A549 treated with Mapracorat at 1 μM for 4 hours (cell line): ENCODE measurements around the gene YWHAB. TPM values are rescaled to one million over a fixed set of nuclear protein-coding genes. Genes with fewer than 3 reads are reported as not detected.

ENCODE experiments used
- total RNA-seq: library from RNA; stranded (reverse); fragments of 200-300 nt; extraction: Qiagen RNA extraction; gene quantifications from 5 replicates; pipeline ENCODE4 v1.2.3, GENCODE V29; 2022

Gene YWHAB
- 187 to 204 TPM (median 194 TPM) in 5 replicates for total RNA-seq

GRCh38 chr20:44885392-44886265 is at the start of gene YWHAB:
Gene YWHAB (plus strand): TSS chr20:44885705. CDS start chr20:44901534, 15,829 bp downstream.

DNA sequence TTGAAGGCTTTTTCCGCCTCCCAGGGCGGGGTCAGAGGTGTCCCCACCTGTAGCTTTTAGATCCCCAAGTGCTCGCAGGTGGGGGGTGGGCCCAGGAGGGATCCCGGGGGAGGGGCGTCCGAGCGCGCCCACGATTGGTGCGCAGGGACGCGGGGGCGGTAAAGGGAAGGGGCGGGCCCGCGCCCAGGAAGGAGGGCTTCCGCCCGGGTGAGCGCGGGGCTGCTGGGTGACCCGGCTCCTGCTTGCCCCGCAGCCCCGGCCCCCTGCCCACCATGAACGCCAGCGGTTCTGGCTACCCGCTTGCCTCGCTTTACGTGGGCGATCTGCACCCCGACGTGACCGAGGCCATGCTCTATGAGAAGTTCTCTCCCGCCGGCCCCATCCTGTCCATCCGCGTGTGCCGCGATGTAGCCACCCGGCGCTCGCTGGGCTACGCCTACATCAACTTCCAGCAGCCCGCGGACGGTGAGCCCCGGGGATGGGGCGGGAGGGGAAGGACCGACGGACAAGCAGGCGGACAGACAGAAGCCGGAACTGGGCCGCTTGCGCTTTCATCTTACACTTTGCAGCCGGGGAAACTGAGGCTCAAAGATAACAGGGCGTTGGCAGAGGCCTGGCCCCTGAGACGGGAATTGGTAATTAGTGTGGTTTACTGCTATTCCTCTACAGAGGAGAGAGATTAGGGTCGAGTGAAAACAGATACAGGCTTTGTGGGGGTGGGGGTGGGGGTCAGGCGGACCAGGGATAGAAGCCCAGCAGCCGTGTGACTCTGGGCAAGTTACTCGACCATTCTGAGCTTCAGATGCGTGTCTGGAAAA is 24.6 kb downstream of the YWHAB start, which contains the start of gene PABPC1L:
Gene PABPC1L (plus strand): TSS at position 189 of the 818 bp plus-strand sequence. CDS start 84 bp downstream, at position 273.

Other genes with a start within 250 kb of the YWHAB start
- gene ADA, start 234.0 kb upstream of the YWHAB start, total RNA-seq: 48.2 to 59.8 TPM (median 53.8 TPM) in 5 replicates
- 25.9 to 39.9 TPM (median 27.5 TPM) in 5 replicates for gene CCN5, start 170.3 kb upstream of the YWHAB start, total RNA-seq
- 0.45 to 0.87 TPM (median 0.54 TPM) in 5 replicates for gene KCNK15, start 139.8 kb upstream of the YWHAB start, total RNA-seq
- 1.3 to 2.0 TPM (median 1.6 TPM) in 5 replicates for gene RIMS4, start 75.2 kb upstream of the YWHAB start, total RNA-seq
- gene PABPC1L, start 24.4 kb downstream of the YWHAB start, total RNA-seq: 11.4 to 20.6 TPM (median 15.7 TPM) in 5 replicates
- 38.6 to 46.0 TPM (median 39.2 TPM) in 5 replicates for gene TOMM34, start 74.7 kb downstream of the YWHAB start, total RNA-seq
- gene STK4, start 80.8 kb downstream of the YWHAB start, total RNA-seq: 11.7 to 14.0 TPM (median 13.0 TPM) in 5 replicates
- not detected in 5 replicates for gene KCNS1, start 215.4 kb downstream of the YWHAB start, total RNA-seq
- gene WFDC5, start 229.5 kb downstream of the YWHAB start, total RNA-seq: not detected in 5 replicates
- not detected in 5 replicates for gene WFDC12, start 238.8 kb downstream of the YWHAB start, total RNA-seq